Measurements from ENCODE around the gene RAB3C.

DNA sequence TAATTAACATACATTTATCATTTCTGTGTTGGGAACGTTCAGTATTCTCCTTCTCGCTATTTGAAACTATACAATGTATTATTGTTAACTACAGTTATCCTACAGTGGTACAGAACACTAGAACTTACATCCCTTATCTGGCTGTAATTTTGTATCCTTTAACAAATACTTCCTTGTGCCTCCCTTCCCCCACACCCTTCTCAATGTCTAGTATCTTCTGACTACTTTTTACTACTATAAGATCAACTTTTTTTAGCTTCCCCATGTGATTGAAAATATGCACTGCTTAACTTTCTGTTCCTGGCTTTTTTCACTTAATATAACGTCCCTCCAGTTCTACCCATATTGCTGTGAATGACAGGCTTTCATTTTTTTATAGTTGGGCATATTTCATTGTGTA is 253.5 kb downstream of the RAB3C start:
- no peak for TF ChIP-seq POLR2A (IDR thresholded peaks at IDR 0.05)
- TF ChIP-seq CTCF (IDR thresholded peaks at IDR 0.05), result no peak
- no peak for TF ChIP-seq EP300 (IDR thresholded peaks at IDR 0.05)
